Stomach (tissue), 19 donors: ENCODE measurements around the gene HGD. TPM values are rescaled to one million over a fixed set of nuclear protein-coding genes. Genes with fewer than 3 reads are reported as not detected.

ENCODE experiments used
- DNase-seq, 2 donors: peaks; one replicate each; pipeline versions ENCODE4 v3.0.0 to v3.0.0-alpha.2; 2013 to 2019
- H3K27ac ChIP-seq, 5 donors: fragments of 200-600 bp in 4 of 5; sonication (generic) in 4 of 5; one replicate each; pipeline ENCODE4 v1.5.1; 2013 to 2019; ENCODE audit warnings: mild to moderate bottlenecking in 1 of 5, moderate library complexity in 1 of 5
- H3K27me3 ChIP-seq, 3 donors: fragments of 200-600 bp; sonication (generic); one replicate each; pipeline ENCODE4 v1.5.1; 2017 to 2019; ENCODE audit warnings: mixed run types in 1 of 3
- H3K36me3 ChIP-seq, 4 donors: fragments of 200-600 bp; sonication (generic); 1 replicate in 3 of 4; 2 replicates in 1 of 4; pipeline ENCODE4 v1.5.1; 2016 to 2019
- H3K4me1 ChIP-seq, 4 donors: fragments of 200-600 bp; sonication (generic); one replicate each; pipeline ENCODE4 v1.5.1; 2016 to 2019
- H3K4me3 ChIP-seq, 4 donors: fragments of 200-600 bp; sonication (generic) in 3 of 4; one replicate each; pipeline ENCODE4 v1.5.1; 2016 to 2019; ENCODE audit warnings: mild to moderate bottlenecking in 1 of 4
- H3K9me3 ChIP-seq, 4 donors: fragments of 200-600 bp; sonication (generic); one replicate each; pipeline ENCODE4 v1.5.1; 2016 to 2019
- CTCF ChIP-seq, 7 experiments: fragments of 450-650 bp in 4 of 7; fragments of 200-600 bp in 3 of 7; sonication (generic) in 3 of 7; IDR thresholded peaks; one replicate each; pipeline ENCODE4 v1.5.1; 2016 to 2019; ENCODE audit warnings: antibody characterized with exemption in 7 of 7, control low read depth in 2 of 7, mild to moderate bottlenecking in 1 of 7
- EP300 ChIP-seq: sonication (generic); formaldehyde crosslinking; IDR thresholded peaks from one replicate; pipeline ENCODE4 v1.6.1; 2017; ENCODE audit warnings: antibody characterized with exemption
- POLR2A ChIP-seq, 4 donors: fragments of 450-650 bp; IDR thresholded peaks; one replicate each; pipeline ENCODE4 v1.6.1; 2016; ENCODE audit warnings: antibody characterized with exemption in 4 of 4, control low read depth in 2 of 4, mild to moderate bottlenecking in 1 of 4, moderate library complexity in 1 of 4
- POLR2AphosphoS5 ChIP-seq, 3 donors: sonication (generic); formaldehyde crosslinking; IDR thresholded peaks; one replicate each; pipeline ENCODE4 v1.6.1; 2016; ENCODE audit warnings: antibody characterized with exemption in 3 of 3
- WGBS, 5 donors: extraction: QIAGEN DNeasy Blood & Tissue Kit in 3 of 5; methylation state at CpG; one replicate each; pipeline versions ENCODE4 v1.1.5 to v1.1.7; 2013 to 2018; 5-methylcytosine and 5-hydroxymethylcytosine counted together
- intact Hi-C: fragments of 100-400 bp; cut with DNase I; formaldehyde crosslinking; loops from one replicate; pipeline ENCODE4 v1.15.1; 2023; ENCODE audit warnings: low total_unique reads
- long read RNA-seq, 10 donors: transcript quantifications; one replicate each; lab custom pipeline, GENCODE V29; 2026
- polyA plus RNA-seq, 3 donors: library from polyadenylated mRNA; stranded (reverse); fragments of 200-250 nt; gene quantifications; one replicate each; pipeline ENCODE4 v1.2.3, GENCODE V29; 2013
- total RNA-seq, 5 donors: library from RNA; depleted of rRNA; stranded (reverse); fragments of >200 nt; gene quantifications; one replicate each; pipeline versions ENCODE4 v1.1.0 to v1.2.3, GENCODE V29; 2014 to 2016
- donor health status: healthy with polysubstance abuse.
- donor health status: Bipolar disorder and iron deficiency.
- donor health status: healthy.

HGD gene
- total RNA-seq (10 to 100 TPM; 12.2 to 66.5 (median 43.7) TPM), polyA plus RNA-seq (10 to 100 TPM in 2 of 3 donors, 1 to 10 TPM in 1; 6.3 to 12.8 (median 10.8) TPM)
- long read RNA-seq, donor 1: 0 reads
- long read RNA-seq, donor 2, partial matches to known transcripts: 0 of 2 reads
- long read RNA-seq, donor 2, other reads (novel, unspliced or antisense): 0 of 2 reads
- long read RNA-seq, donor 3: 0 reads
- long read RNA-seq, donor 4: 0 reads
- long read RNA-seq, donor 5, partial matches to known transcripts: 0 of 1 reads
- long read RNA-seq, donor 5, other reads (novel, unspliced or antisense): 0 of 1 reads
- long read RNA-seq, donor 6: 0 reads
- long read RNA-seq, donor 7, partial matches to known transcripts: 0 of 1 reads
- long read RNA-seq, donor 7, other reads (novel, unspliced or antisense): 0 of 1 reads
- long read RNA-seq, donor 8: 0 reads
- long read RNA-seq, donor 9: 0 reads
- long read RNA-seq, donor 10: 0 reads

- TF ChIP-seq POLR2A (IDR thresholded peaks at IDR 0.05): peak in 2 of 4 donors; percentile 11 to 22
- peak in 2 of 3 donors; percentile 56 to 81 for TF ChIP-seq POLR2AphosphoS5 (IDR thresholded peaks at IDR 0.05)
- no peak for TF ChIP-seq CTCF (IDR thresholded peaks at IDR 0.05)
- TF ChIP-seq EP300: no peak
Observed at GRCh38 chr3:120682095-120682681, at the start of gene HGD. Gene HGD (minus strand): TSS chr3:120682239. CDS start chr3:120682111, 128 bp downstream.

GRCh38 chr3:120730576-120731542 is 48.8 kb upstream of the HGD start:
- no peak for DNase-seq
- Histone ChIP-seq H3K4me3 (no peak overlapping the region), H3K36me3 (peaks cover 4 to 25% (median 16%) of the 10 kb centered on the region in 4 donors), H3K27ac (no peak overlapping the region), H3K9me3 (no peaks in the 10 kb centered on the region), H3K4me1 (no peaks in the 10 kb centered on the region), H3K27me3 (no peaks in the 10 kb centered on the region)
- 85 to 94% (median 90%) methylated on average over 4 of the region's 4 CpGs for WGBS, 5 donors
- intact Hi-C loops: no loop called here
- TF ChIP-seq POLR2AphosphoS5 (IDR thresholded peaks at IDR 0.05) (no peak), CTCF (IDR thresholded peaks at IDR 0.05) (no peak), POLR2A (IDR thresholded peaks at IDR 0.05) (no peak), EP300 (no peak)

More at GRCh38 chr3:120682095-120682681, at the start of gene HGD:
- WGBS, 5 donors: 31 to 60% (median 41%) methylated on average over 5 of the region's 5 CpGs
- Histone ChIP-seq H3K27me3 (no peaks in the 10 kb centered on the region), H3K9me3 (no peaks in the 10 kb centered on the region), H3K4me3 (peak within 1 kb of the TSS; percentile 25 to 37 (median 32)), H3K4me1 (peaks cover 24 to 55% (median 38%) of the 10 kb centered on the region in 4 donors), H3K27ac (peak within 1 kb of the TSS; percentile 77 to 87 (median 84)), H3K36me3 (no peaks in the 10 kb centered on the region)
- intact Hi-C loops: no loop called here
- DNase-seq: peak; percentile 63 to 88

- H3K36me3 ChIP-seq: peaks cover 4 to 25% (median 16%) of the 10 kb centered on the region in 4 donors
- no peaks in the 10 kb centered on the region for H3K4me1 ChIP-seq
- no peaks in the 10 kb centered on the region for H3K9me3 ChIP-seq
- no peak overlapping the region for H3K4me3 ChIP-seq
- no peak for TF ChIP-seq POLR2A (IDR thresholded peaks at IDR 0.05)
- TF ChIP-seq CTCF (IDR thresholded peaks at IDR 0.05): no peak
- TF ChIP-seq POLR2AphosphoS5 (IDR thresholded peaks at IDR 0.05): no peak
- no peak for TF ChIP-seq EP300
- DNase-seq: no peak
- WGBS, 5 donors: 86 to 94% (median 90%) methylated on average over 1 of the region's 1 CpG
- no peaks in the 10 kb centered on the region for H3K27me3 ChIP-seq
- H3K27ac ChIP-seq: no peak overlapping the region
- intact Hi-C loops: no loop called here
Observed at GRCh38 chr3:120726791-120727190, 44.8 kb upstream of the HGD start.
